Mucosa of rectum (tissue), 2 donors: Measurements from ENCODE around the gene SLC52A3.
"Not testable (repeated sequence)": the region's sequence is repeated elsewhere in the genome, so short reads cannot be mapped to it uniquely, and the experiment has no call there.

Source experiments
- H3K27ac ChIP-seq, 2 donors: one replicate each; pipeline ENCODE4 v1.7.0; 2013; ENCODE audit warnings: inconsistent platforms in 2 of 2, low read depth in 2 of 2, low read length in 2 of 2
- H3K27me3 ChIP-seq, 2 donors: one replicate each; pipeline ENCODE4 v1.7.0; 2013; ENCODE audit warnings: low read length in 2 of 2; ENCODE audit not compliant: control insufficient read depth in 2 of 2, insufficient read depth in 2 of 2
- H3K36me3 ChIP-seq, 2 donors: one replicate each; pipeline ENCODE4 v1.7.0; 2013; ENCODE audit warnings: low read length in 2 of 2; ENCODE audit not compliant: control insufficient read depth in 2 of 2, insufficient read depth in 2 of 2
- H3K4me1 ChIP-seq, 2 donors: one replicate each; pipeline ENCODE4 v1.7.0; 2013; ENCODE audit warnings: low read length in 2 of 2, mild to moderate bottlenecking in 1 of 2; ENCODE audit not compliant: control insufficient read depth in 2 of 2, insufficient read depth in 2 of 2
- H3K4me3 ChIP-seq, 2 donors: one replicate each; pipeline ENCODE4 v1.7.0; 2013; ENCODE audit warnings: low read length in 2 of 2
- H3K9ac ChIP-seq, 2 donors: one replicate each; pipeline ENCODE4 v1.7.0; 2013; ENCODE audit warnings: low read length in 2 of 2, low read depth in 1 of 2, mild to moderate bottlenecking in 1 of 2
- H3K9me3 ChIP-seq, 2 donors: one replicate each; pipeline ENCODE4 v1.7.0; 2013; ENCODE audit warnings: low read length in 2 of 2; ENCODE audit not compliant: control insufficient read depth in 2 of 2
- donor health status: healthy.
- donor health status: Normal muscosa, but diverticular disease.

SLC52A3 gene

GRCh38 chr20:768426-768978 lies at the start of gene SLC52A3:
SLC52A3 (minus strand) TSS chr20:768500; CDS start chr20:765774, 2,726 bp downstream.
- H3K27me3 ChIP-seq: no peaks in the 10 kb centered on the region
- H3K4me1 ChIP-seq: peaks cover 23 to 42% of the 10 kb centered on the region in 2 donors
- peak within 1 kb of the TSS; percentile 67 to 77 for H3K4me3 ChIP-seq
- H3K9me3 ChIP-seq: no peaks in the 10 kb centered on the region
- H3K36me3 ChIP-seq: peaks cover 0 to 11% of the 10 kb centered on the region in 2 donors
- peak within 1 kb of the TSS; percentile 63 to 73 for H3K9ac ChIP-seq
- H3K27ac ChIP-seq: peak within 1 kb of the TSS; percentile 93 to 97

- no peak overlapping the region for H3K4me3 ChIP-seq
- H3K27ac ChIP-seq: no peak overlapping the region
- H3K4me1 ChIP-seq: no peaks in the 10 kb centered on the region
- peaks cover 0 to 1% of the 10 kb centered on the region in 2 donors for H3K27me3 ChIP-seq
- H3K9me3 ChIP-seq: no peaks in the 10 kb centered on the region
- H3K9ac ChIP-seq: no peak overlapping the region
- no peaks in the 10 kb centered on the region for H3K36me3 ChIP-seq
Observed at GRCh38 chr20:815914-816606, 47.8 kb upstream of the SLC52A3 start.

- H3K36me3 ChIP-seq: no peaks in the 10 kb centered on the region
- H3K9me3 ChIP-seq: no peaks in the 10 kb centered on the region
- H3K4me1 ChIP-seq: no peaks in the 10 kb centered on the region
- no peak overlapping the region for H3K27ac ChIP-seq
- peaks cover 0 to 1% of the 10 kb centered on the region in 2 donors for H3K27me3 ChIP-seq
- no peak overlapping the region for H3K9ac ChIP-seq
- no peak overlapping the region for H3K4me3 ChIP-seq
Observed at GRCh38 chr20:815226-815625, 46.9 kb upstream of the SLC52A3 start.

- Histone ChIP-seq H3K36me3 (no peaks in the 10 kb centered on the region), H3K4me3 (no peak overlapping the region), H3K9ac (no peak overlapping the region), H3K4me1 (no peaks in the 10 kb centered on the region), H3K27me3 (peaks cover 0 to 1% of the 10 kb centered on the region in 2 donors), H3K9me3 (no peaks in the 10 kb centered on the region), H3K27ac (no peak overlapping the region)
Observed at GRCh38 chr20:813390-813789, 45.1 kb upstream of the SLC52A3 start.

GRCh38 chr20:812435-812814 lies 44.1 kb upstream of the SLC52A3 start:
- not testable (repeated sequence) for H3K4me1 ChIP-seq, H3K9ac ChIP-seq, H3K36me3 ChIP-seq, H3K27me3 ChIP-seq, H3K4me3 ChIP-seq, H3K9me3 ChIP-seq, H3K27ac ChIP-seq

GRCh38 chr20:811776-812434 lies 43.6 kb upstream of the SLC52A3 start:
- H3K27ac ChIP-seq, H3K36me3 ChIP-seq, H3K4me3 ChIP-seq, H3K4me1 ChIP-seq, H3K9me3 ChIP-seq, H3K27me3 ChIP-seq, H3K9ac ChIP-seq: not testable (repeated sequence)

- Histone ChIP-seq H3K9ac (no peak overlapping the region), H3K4me1 (no peaks in the 10 kb centered on the region), H3K36me3 (no peaks in the 10 kb centered on the region), H3K27ac (no peak overlapping the region), H3K27me3 (no peaks in the 10 kb centered on the region), H3K4me3 (no peak overlapping the region), H3K9me3 (no peaks in the 10 kb centered on the region)
Observed at GRCh38 chr20:805713-806112, 37.4 kb upstream of the SLC52A3 start.

- H3K4me3 ChIP-seq: no peak overlapping the region
Observed at GRCh38 chr20:801678-802077, 33.4 kb upstream of the SLC52A3 start.

GRCh38 chr20:800026-800425 lies 31.7 kb upstream of the SLC52A3 start:
- H3K9me3 ChIP-seq, H3K36me3 ChIP-seq, H3K4me1 ChIP-seq, H3K27me3 ChIP-seq, H3K27ac ChIP-seq, H3K4me3 ChIP-seq, H3K9ac ChIP-seq: not testable (repeated sequence)

More at GRCh38 chr20:801678-802077, 33.4 kb upstream of the SLC52A3 start:
- Histone ChIP-seq H3K9ac (no peak overlapping the region), H3K27ac (no peak overlapping the region), H3K27me3 (no peaks in the 10 kb centered on the region), H3K9me3 (no peaks in the 10 kb centered on the region), H3K36me3 (no peaks in the 10 kb centered on the region), H3K4me1 (peaks cover 0 to 1% of the 10 kb centered on the region in 2 donors)

GRCh38 chr20:798746-799145 lies 30.4 kb upstream of the SLC52A3 start:
- H3K36me3 ChIP-seq, H3K27me3 ChIP-seq, H3K9ac ChIP-seq, H3K4me3 ChIP-seq, H3K4me1 ChIP-seq, H3K9me3 ChIP-seq, H3K27ac ChIP-seq: not testable (repeated sequence)
